Epithelial cell of prostate (primary cell): ENCODE measurements around the gene IGF2BP2.
"Not testable (repeated sequence)": the region's sequence is repeated elsewhere in the genome, so short reads cannot be mapped to it uniquely, and the experiment has no call there.

Source experiments
- DNase-seq: peaks from one replicate; pipeline ENCODE4 v3.0.0-alpha.2; 2011; ENCODE audit warnings: low read depth, low spot score
- H3K27ac ChIP-seq: fragments of 450-650 bp; 2 replicates; pipeline ENCODE4 v1.5.1; 2017; ENCODE audit warnings: mild to moderate bottlenecking

IGF2BP2 gene

GRCh38 chr3:185778094-185778493, 46.7 kb downstream of the IGF2BP2 start:
- no peak overlapping the region for H3K27ac ChIP-seq
- no peak for DNase-seq

- DNase-seq: no peak
- H3K27ac ChIP-seq: peak overlapping the region; percentile 50
These were observed 54.7 kb downstream of the IGF2BP2 start for GRCh38 chr3:185770109-185770508.

- peak overlapping the region; percentile 50 for H3K27ac ChIP-seq
- not testable (repeated sequence) for DNase-seq
These were observed 56.3 kb downstream of the IGF2BP2 start for GRCh38 chr3:185768578-185768982.

GRCh38 chr3:185767002-185767688, 57.7 kb downstream of the IGF2BP2 start:
- no peak for DNase-seq
- H3K27ac ChIP-seq: peak overlapping the region; percentile 50

- DNase-seq: no peak
These were observed 58.4 kb downstream of the IGF2BP2 start for GRCh38 chr3:185766329-185767001.

GRCh38 chr3:185764980-185765370, 59.9 kb downstream of the IGF2BP2 start:
- no peak for DNase-seq
- H3K27ac ChIP-seq: no peak overlapping the region

More at GRCh38 chr3:185766329-185767001, 58.4 kb downstream of the IGF2BP2 start:
- peak overlapping the region; percentile 50 for H3K27ac ChIP-seq

GRCh38 chr3:185764163-185764979, 60.5 kb downstream of the IGF2BP2 start:
- no peak overlapping the region for H3K27ac ChIP-seq
- no peak for DNase-seq

GRCh38 chr3:185763347-185764005, 61.4 kb downstream of the IGF2BP2 start:
- no peak overlapping the region for H3K27ac ChIP-seq
- DNase-seq: no peak

GRCh38 chr3:185760550-185760949, 64.3 kb downstream of the IGF2BP2 start:
- H3K27ac ChIP-seq: peak overlapping the region; percentile 14
- no peak for DNase-seq

- peak overlapping the region; percentile 14 for H3K27ac ChIP-seq
- DNase-seq: no peak
These were observed 64.8 kb downstream of the IGF2BP2 start for GRCh38 chr3:185760088-185760487.

- DNase-seq: no peak
- peak overlapping the region; percentile 18 for H3K27ac ChIP-seq
These were observed 65.3 kb downstream of the IGF2BP2 start for GRCh38 chr3:185759512-185759911.

GRCh38 chr3:185758912-185759311, 65.9 kb downstream of the IGF2BP2 start:
- DNase-seq: no peak
- peak overlapping the region; percentile 18 for H3K27ac ChIP-seq

GRCh38 chr3:185757176-185757575, 67.7 kb downstream of the IGF2BP2 start:
- peak overlapping the region; percentile 5 for H3K27ac ChIP-seq
- DNase-seq: no peak

- no peak for DNase-seq
- no peak overlapping the region for H3K27ac ChIP-seq
These were observed 68.4 kb downstream of the IGF2BP2 start for GRCh38 chr3:185756477-185756876.

- no peak for DNase-seq
- no peak overlapping the region for H3K27ac ChIP-seq
These were observed 69.9 kb downstream of the IGF2BP2 start for GRCh38 chr3:185754920-185755319.

GRCh38 chr3:185753354-185753753, 71.5 kb downstream of the IGF2BP2 start:
- H3K27ac ChIP-seq: no peak overlapping the region
- no peak for DNase-seq

GRCh38 chr3:185750702-185751101, 74.1 kb downstream of the IGF2BP2 start:
- DNase-seq: no peak
- H3K27ac ChIP-seq: peak overlapping the region; percentile 90

- DNase-seq: no peak
- H3K27ac ChIP-seq: peak overlapping the region; percentile 90
These were observed 74.8 kb downstream of the IGF2BP2 start for GRCh38 chr3:185750015-185750414.

- H3K27ac ChIP-seq: peak overlapping the region; percentile 90
These were observed 78.4 kb downstream of the IGF2BP2 start for GRCh38 chr3:185746470-185746869.

More at GRCh38 chr3:185746470-185746869, 78.4 kb downstream of the IGF2BP2 start:
- no peak for DNase-seq
